Measurements from ENCODE around the gene VOPP1. TPM values are rescaled to one million over a fixed set of nuclear protein-coding genes. Genes with fewer than 3 reads are reported as not detected.

Gene VOPP1
- total RNA-seq, 4 donors from 2014 or later = 23.7 to 42.1 (median 37.5) TPM

GRCh38 chr7:55526329-55526728 lies 46.0 kb downstream of the VOPP1 start:
- intact Hi-C loops (cut with DNase I) = no loop called here
- Histone ChIP-seq H3K4me3 (no peak overlapping the region), H3K36me3 (no peaks in the 10 kb centered on the region), H3K27ac (replicated peaks in 1 of 4) (no peak overlapping the region), H3K4me1 (peaks cover 9 to 29% (median 23%) of the 10 kb centered on the region in 4 donors), H3K9me3 (no peaks in the 10 kb centered on the region), H3K27me3 (no peaks in the 10 kb centered on the region)
- DNase-seq (ENCODE audit: extremely low spot score) = no peak
- TF ChIP-seq POLR2A (IDR thresholded peaks at IDR 0.05; ENCODE audit: low read depth) (no peak), EP300 (IDR thresholded peaks at IDR 0.05) (no peak)
- WGBS = 88% methylated on average over 4 of the region's 4 CpGs

GRCh38 chr7:55524558-55525310 lies 47.6 kb downstream of the VOPP1 start:
- H3K27ac ChIP-seq (replicated peaks in 1 of 4) = no peak overlapping the region
- no peak overlapping the region for H3K4me3 ChIP-seq
- intact Hi-C loops (cut with DNase I) = no loop called here
- no peaks in the 10 kb centered on the region for H3K27me3 ChIP-seq
- H3K9me3 ChIP-seq = no peaks in the 10 kb centered on the region
- TF ChIP-seq CTCF (IDR thresholded peaks at IDR 0.05) (no peak), POLR2AphosphoS5 (IDR thresholded peaks at IDR 0.05) (no peak), EP300 (IDR thresholded peaks at IDR 0.05) (no peak), POLR2A (IDR thresholded peaks at IDR 0.05; ENCODE audit: low read depth) (no peak)
- no peak for DNase-seq (ENCODE audit: extremely low spot score)
- H3K36me3 ChIP-seq = peaks cover 0 to 10% (median under 1%) of the 10 kb centered on the region in 4 donors
- 90% methylated on average over 19 of the region's 21 CpGs for WGBS
- H3K4me1 ChIP-seq = peaks cover 9 to 30% (median 23%) of the 10 kb centered on the region in 4 donors

- intact Hi-C loops (cut with DNase I) = no loop called here
- Histone ChIP-seq H3K36me3 (peaks cover 0 to 18% (median 12%) of the 10 kb centered on the region in 4 donors), H3K4me3 (no peak overlapping the region), H3K27me3 (no peaks in the 10 kb centered on the region), H3K4me1 (peaks cover 9 to 30% (median 23%) of the 10 kb centered on the region in 4 donors), H3K27ac (replicated peaks in 1 of 4) (no peak overlapping the region), H3K9me3 (no peaks in the 10 kb centered on the region)
- TF ChIP-seq POLR2AphosphoS5 (IDR thresholded peaks at IDR 0.05) = no peak
- no peak for TF ChIP-seq CTCF (IDR thresholded peaks at IDR 0.05)
- no peak for TF ChIP-seq EP300 (IDR thresholded peaks at IDR 0.05)
- no peak for TF ChIP-seq POLR2A (IDR thresholded peaks at IDR 0.05; ENCODE audit: low read depth)
- WGBS = 82% methylated on average over 2 of the region's 2 CpGs
- DNase-seq (ENCODE audit: extremely low spot score) = no peak
Observed at GRCh38 chr7:55523366-55523765, 48.9 kb downstream of the VOPP1 start.

- WGBS = 71% methylated on average over 12 of the region's 18 CpGs
- no peak overlapping the region for H3K4me3 ChIP-seq
- no peak for DNase-seq (ENCODE audit: extremely low spot score)
- H3K4me1 ChIP-seq = peaks cover 9 to 28% (median 23%) of the 10 kb centered on the region in 4 donors
- H3K27ac ChIP-seq (replicated peaks in 1 of 4) = no peak overlapping the region
- H3K9me3 ChIP-seq = no peaks in the 10 kb centered on the region
- H3K27me3 ChIP-seq = no peaks in the 10 kb centered on the region
- intact Hi-C loops (cut with DNase I) = no loop called here
- TF ChIP-seq EP300 (IDR thresholded peaks at IDR 0.05) (no peak), POLR2A (IDR thresholded peaks at IDR 0.05; ENCODE audit: low read depth) (no peak), CTCF (IDR thresholded peaks at IDR 0.05) (no peak), POLR2AphosphoS5 (IDR thresholded peaks at IDR 0.05) (no peak)
- peaks cover 0 to 30% (median 19%) of the 10 kb centered on the region in 4 donors for H3K36me3 ChIP-seq
Observed at GRCh38 chr7:55521917-55522902, 50.1 kb downstream of the VOPP1 start.

GRCh38 chr7:55521512-55521911 lies 50.8 kb downstream of the VOPP1 start:
- no peak for TF ChIP-seq CTCF (IDR thresholded peaks at IDR 0.05)
- TF ChIP-seq EP300 (IDR thresholded peaks at IDR 0.05) = no peak
- TF ChIP-seq POLR2A (IDR thresholded peaks at IDR 0.05; ENCODE audit: low read depth) = no peak
- TF ChIP-seq POLR2AphosphoS5 (IDR thresholded peaks at IDR 0.05) = no peak
- intact Hi-C loops (cut with DNase I) = no loop called here
- H3K27me3 ChIP-seq = no peaks in the 10 kb centered on the region
- H3K9me3 ChIP-seq = no peaks in the 10 kb centered on the region
- no peak overlapping the region for H3K27ac ChIP-seq (replicated peaks in 1 of 4)
- H3K36me3 ChIP-seq = peaks cover 0 to 32% (median 19%) of the 10 kb centered on the region in 4 donors
- H3K4me1 ChIP-seq = peaks cover 9 to 23% (median 21%) of the 10 kb centered on the region in 4 donors
- no peak overlapping the region for H3K4me3 ChIP-seq
- DNase-seq (ENCODE audit: extremely low spot score) = no peak
- WGBS = 93% methylated on average over 9 of the region's 9 CpGs
